ENCODE data around the gene INHBE. TPM values are rescaled to one million over a fixed set of nuclear protein-coding genes. Genes with fewer than 3 reads are reported as not detected.

The INHBE gene
- total RNA-seq, 4 donors from 2014 or later = not detected

- WGBS, 2 donors (ENCODE audit: low coverage in 1 of 2) = 91% methylated on average over 10 of the region's 10 CpGs; no CpG with 5 or more reads in 1 of the 2 donors
Measured at GRCh38 chr12:57469296-57470164, 14.4 kb downstream of the INHBE start.

GRCh38 chr12:57470286-57470969, 15.3 kb downstream of the INHBE start:
- intact Hi-C loops (cut with DNase I; ENCODE audit: low total_unique reads) = no loop called here
- Histone ChIP-seq H3K9me3 (no peaks in the 10 kb centered on the region), H3K4me1 (peaks cover 5 to 23% (median 10%) of the 10 kb centered on the region in 4 donors), H3K36me3 (no peaks in the 10 kb centered on the region), H3K4me3 (no peak overlapping the region), H3K27ac (no peak overlapping the region), H3K27me3 (peaks cover 46% of the 10 kb centered on the region)
- 87% methylated on average over 14 of the region's 14 CpGs; no CpG with 5 or more reads in 1 of the 2 donors for WGBS, 2 donors (ENCODE audit: low coverage in 1 of 2)
- in situ Hi-C loops (cut with MboI; ENCODE audit: low pct_ligation_motif_present in 1 of 4, low pct_unique_long_range_greater_than_20kb in 1 of 4, low sequenced_read_pairs in 3 of 4) = no loop called here
- no peak for DNase-seq
- TF ChIP-seq CTCF (IDR thresholded peaks at IDR 0.05) (no peak), POLR2AphosphoS5 (IDR thresholded peaks at IDR 0.05) (no peak), POLR2A (IDR thresholded peaks at IDR 0.05) (no peak), EP300 (IDR thresholded peaks at IDR 0.05; ENCODE audit: low read depth) (no peak)

More at GRCh38 chr12:57469296-57470164, 14.4 kb downstream of the INHBE start:
- intact Hi-C loops (cut with DNase I; ENCODE audit: low total_unique reads) (no loop called here), in situ Hi-C loops (cut with MboI; ENCODE audit: low pct_ligation_motif_present in 1 of 4, low pct_unique_long_range_greater_than_20kb in 1 of 4, low sequenced_read_pairs in 3 of 4) (loop anchor here in 1 of 4 donors (5.0 kb wide), 1 partner anchor 158 kb away; no protein-coding TSS in a partner anchor)
- no peak overlapping the region for H3K4me3 ChIP-seq
- no peaks in the 10 kb centered on the region for H3K9me3 ChIP-seq
- peaks cover 44% of the 10 kb centered on the region for H3K27me3 ChIP-seq
- no peaks in the 10 kb centered on the region for H3K36me3 ChIP-seq
- TF ChIP-seq POLR2AphosphoS5 (IDR thresholded peaks at IDR 0.05) = no peak
- TF ChIP-seq POLR2A (IDR thresholded peaks at IDR 0.05) = no peak
- no peak for TF ChIP-seq EP300 (IDR thresholded peaks at IDR 0.05; ENCODE audit: low read depth)
- no peak for TF ChIP-seq CTCF (IDR thresholded peaks at IDR 0.05)
- no peak for DNase-seq
- H3K4me1 ChIP-seq = peaks cover 0 to 14% (median 4%) of the 10 kb centered on the region in 4 donors
- H3K27ac ChIP-seq = no peak overlapping the region

- in situ Hi-C loops (cut with MboI; ENCODE audit: low pct_ligation_motif_present in 1 of 4, low pct_unique_long_range_greater_than_20kb in 1 of 4, low sequenced_read_pairs in 3 of 4) (no loop called here), intact Hi-C loops (cut with DNase I; ENCODE audit: low total_unique reads) (no loop called here)
- Histone ChIP-seq H3K27me3 (peaks cover 53% of the 10 kb centered on the region), H3K27ac (no peak overlapping the region), H3K4me3 (no peak overlapping the region), H3K4me1 (peaks cover 12 to 29% (median 17%) of the 10 kb centered on the region in 4 donors), H3K9me3 (no peaks in the 10 kb centered on the region), H3K36me3 (no peaks in the 10 kb centered on the region)
- DNase-seq = peak; percentile 52
- 72% methylated on average over 4 of the region's 4 CpGs; no CpG with 5 or more reads in 1 of the 2 donors for WGBS, 2 donors (ENCODE audit: low coverage in 1 of 2)
- TF ChIP-seq CTCF (IDR thresholded peaks at IDR 0.05) (no peak), POLR2AphosphoS5 (IDR thresholded peaks at IDR 0.05) (no peak), EP300 (IDR thresholded peaks at IDR 0.05; ENCODE audit: low read depth) (no peak), POLR2A (IDR thresholded peaks at IDR 0.05) (no peak)
Measured at GRCh38 chr12:57470970-57471656, 16.0 kb downstream of the INHBE start.

- no peak overlapping the region for H3K4me3 ChIP-seq
- 94% methylated on average over 3 of the region's 3 CpGs; no CpG with 5 or more reads in 1 of the 2 donors for WGBS, 2 donors (ENCODE audit: low coverage in 1 of 2)
- peaks cover 58% of the 10 kb centered on the region for H3K27me3 ChIP-seq
- H3K36me3 ChIP-seq = no peaks in the 10 kb centered on the region
- intact Hi-C loops (cut with DNase I; ENCODE audit: low total_unique reads) (no loop called here), in situ Hi-C loops (cut with MboI; ENCODE audit: low pct_ligation_motif_present in 1 of 4, low pct_unique_long_range_greater_than_20kb in 1 of 4, low sequenced_read_pairs in 3 of 4) (no loop called here)
- TF ChIP-seq POLR2A (IDR thresholded peaks at IDR 0.05) (no peak), CTCF (IDR thresholded peaks at IDR 0.05) (no peak), EP300 (IDR thresholded peaks at IDR 0.05; ENCODE audit: low read depth) (no peak), POLR2AphosphoS5 (IDR thresholded peaks at IDR 0.05) (no peak)
- DNase-seq = no peak
- H3K9me3 ChIP-seq = no peaks in the 10 kb centered on the region
- no peak overlapping the region for H3K27ac ChIP-seq
- H3K4me1 ChIP-seq = peaks cover 15 to 33% (median 20%) of the 10 kb centered on the region in 4 donors
Measured at GRCh38 chr12:57471661-57472060, 16.6 kb downstream of the INHBE start.

Measured in transverse colon (tissue), 4 donors.